Measurements from ENCODE around the gene CCDC136.

The CCDC136 gene

GRCh38 chr7:128759242-128759641 lies 32.5 kb upstream of the CCDC136 start:
- TF ChIP-seq EGR1 (IDR thresholded peaks at IDR 0.05), result no peak
- TF ChIP-seq TAF1 (IDR thresholded peaks at IDR 0.05; ENCODE audit: low read depth), result no peak
- TF ChIP-seq YY1 (IDR thresholded peaks at IDR 0.05; ENCODE audit: low read depth), result no peak
- TF ChIP-seq FOXM1 (IDR thresholded peaks at IDR 0.05; ENCODE audit: borderline replicate concordance, low read depth), result no peak
- TF ChIP-seq ZBTB7A (IDR thresholded peaks at IDR 0.05; ENCODE audit: low read depth), result no peak
- TF ChIP-seq TCF12 (IDR thresholded peaks at IDR 0.05; ENCODE audit: low read depth), result no peak
- TF ChIP-seq RAD21 (IDR thresholded peaks at IDR 0.05; ENCODE audit: low read depth), result no peak
- no peak for TF ChIP-seq REST (IDR thresholded peaks at IDR 0.05; ENCODE audit: low read depth)
- TF ChIP-seq CEBPB (IDR thresholded peaks at IDR 0.05), result no peak
- TF ChIP-seq USF1 (IDR thresholded peaks at IDR 0.05), result no peak
- TF ChIP-seq NFIC (IDR thresholded peaks at IDR 0.05), result no peak

- no peak for TF ChIP-seq ZBTB7A (IDR thresholded peaks at IDR 0.05; ENCODE audit: low read depth)
- no peak for TF ChIP-seq FOXM1 (IDR thresholded peaks at IDR 0.05; ENCODE audit: borderline replicate concordance, low read depth)
- TF ChIP-seq YY1 (IDR thresholded peaks at IDR 0.05; ENCODE audit: low read depth), result no peak
- no peak for TF ChIP-seq USF1 (IDR thresholded peaks at IDR 0.05)
- TF ChIP-seq TCF12 (IDR thresholded peaks at IDR 0.05; ENCODE audit: low read depth), result no peak
- no peak for TF ChIP-seq EP300 (IDR thresholded peaks at IDR 0.05; ENCODE audit: borderline replicate concordance)
- no peak for TF ChIP-seq NFIC (IDR thresholded peaks at IDR 0.05)
- TF ChIP-seq MAX (IDR thresholded peaks at IDR 0.05), result no peak
Measured at GRCh38 chr7:128763541-128763940, 28.2 kb upstream of the CCDC136 start.

- TF ChIP-seq EGR1 (IDR thresholded peaks at IDR 0.05) (no peak), RAD21 (IDR thresholded peaks at IDR 0.05; ENCODE audit: low read depth) (no peak)
Measured at GRCh38 chr7:128767475-128768110, 24.2 kb upstream of the CCDC136 start.

- no peak for TF ChIP-seq EP300 (IDR thresholded peaks at IDR 0.05; ENCODE audit: borderline replicate concordance)
- no peak for TF ChIP-seq CREB1 (IDR thresholded peaks at IDR 0.05; ENCODE audit: low read depth)
- TF ChIP-seq TEAD4 (IDR thresholded peaks at IDR 0.05), result no peak
- TF ChIP-seq EGR1 (IDR thresholded peaks at IDR 0.05), result no peak
- TF ChIP-seq MAX (IDR thresholded peaks at IDR 0.05), result no peak
- TF ChIP-seq YY1 (IDR thresholded peaks at IDR 0.05; ENCODE audit: low read depth), result no peak
- TF ChIP-seq TCF12 (IDR thresholded peaks at IDR 0.05; ENCODE audit: low read depth), result no peak
- TF ChIP-seq CEBPB (IDR thresholded peaks at IDR 0.05), result no peak
- TF ChIP-seq RAD21 (IDR thresholded peaks at IDR 0.05; ENCODE audit: low read depth), result no peak
- TF ChIP-seq REST (IDR thresholded peaks at IDR 0.05; ENCODE audit: low read depth), result no peak
- no peak for TF ChIP-seq NFIC (IDR thresholded peaks at IDR 0.05)
- TF ChIP-seq USF1 (IDR thresholded peaks at IDR 0.05), result no peak
- TF ChIP-seq ZBTB7A (IDR thresholded peaks at IDR 0.05; ENCODE audit: low read depth), result no peak
Measured at GRCh38 chr7:128770233-128770632, 21.5 kb upstream of the CCDC136 start.

- TF ChIP-seq CREB1 (IDR thresholded peaks at IDR 0.05; ENCODE audit: low read depth) (no peak), TEAD4 (IDR thresholded peaks at IDR 0.05) (no peak), ZBTB7A (IDR thresholded peaks at IDR 0.05; ENCODE audit: low read depth) (no peak), USF1 (IDR thresholded peaks at IDR 0.05) (no peak), REST (IDR thresholded peaks at IDR 0.05; ENCODE audit: low read depth) (no peak), CEBPB (IDR thresholded peaks at IDR 0.05) (no peak), RAD21 (IDR thresholded peaks at IDR 0.05; ENCODE audit: low read depth) (no peak), FOXM1 (IDR thresholded peaks at IDR 0.05; ENCODE audit: borderline replicate concordance, low read depth) (no peak), TCF12 (IDR thresholded peaks at IDR 0.05; ENCODE audit: low read depth) (no peak), YY1 (IDR thresholded peaks at IDR 0.05; ENCODE audit: low read depth) (no peak), TAF1 (IDR thresholded peaks at IDR 0.05; ENCODE audit: low read depth) (no peak), MAX (IDR thresholded peaks at IDR 0.05) (no peak), EGR1 (IDR thresholded peaks at IDR 0.05) (no peak), NFIC (IDR thresholded peaks at IDR 0.05) (no peak), EP300 (IDR thresholded peaks at IDR 0.05; ENCODE audit: borderline replicate concordance) (no peak)
Measured at GRCh38 chr7:128773604-128774003, 18.2 kb upstream of the CCDC136 start.
